Measurements from ENCODE around the gene ASTN2. TPM values are rescaled to one million over a fixed set of nuclear protein-coding genes. Genes with fewer than 3 reads are reported as not detected.

Gene ASTN2
- total RNA-seq, 4 donors from 2014 or later: 3.0 to 7.0 (median 5.2) TPM

- Histone ChIP-seq H3K27ac (no peak overlapping the region), H3K36me3 (no peaks in the 10 kb centered on the region), H3K27me3 (no peaks in the 10 kb centered on the region), H3K4me1 (peaks cover 0 to 15% (median 5%) of the 10 kb centered on the region in 4 donors), H3K9me3 (no peaks in the 10 kb centered on the region), H3K4me3 (no peak overlapping the region)
- TF ChIP-seq POLR2AphosphoS5 (IDR thresholded peaks at IDR 0.05): no peak
- no peak for TF ChIP-seq POLR2A (IDR thresholded peaks at IDR 0.05)
- TF ChIP-seq CTCF (IDR thresholded peaks at IDR 0.05): no peak
- no peak for TF ChIP-seq EP300 (IDR thresholded peaks at IDR 0.05; ENCODE audit: low read depth)
- intact Hi-C loops (cut with DNase I; ENCODE audit: low total_unique reads) (loop anchor here (10.0 kb wide), 1 partner anchor 73 kb away; no protein-coding TSS in a partner anchor), in situ Hi-C loops (cut with MboI; ENCODE audit: low pct_ligation_motif_present in 1 of 4, low pct_unique_long_range_greater_than_20kb in 1 of 4, low sequenced_read_pairs in 3 of 4) (no loop called here)
- no peak for DNase-seq
Measured at GRCh38 chr9:116491659-116492058, 923.2 kb downstream of the ASTN2 start.

GRCh38 chr9:116491219-116491618 is 923.6 kb downstream of the ASTN2 start:
- WGBS, 2 donors (ENCODE audit: low coverage in 1 of 2): 40 to 46% methylated on average over 1 of the region's 1 CpG
- H3K4me3 ChIP-seq: no peak overlapping the region
- H3K4me1 ChIP-seq: peaks cover 0 to 15% (median 5%) of the 10 kb centered on the region in 4 donors
- no peaks in the 10 kb centered on the region for H3K27me3 ChIP-seq
- H3K9me3 ChIP-seq: no peaks in the 10 kb centered on the region
- no peak for TF ChIP-seq EP300 (IDR thresholded peaks at IDR 0.05; ENCODE audit: low read depth)
- no peak for TF ChIP-seq POLR2A (IDR thresholded peaks at IDR 0.05)
- no peak for TF ChIP-seq CTCF (IDR thresholded peaks at IDR 0.05)
- H3K36me3 ChIP-seq: no peaks in the 10 kb centered on the region
- intact Hi-C loops (cut with DNase I; ENCODE audit: low total_unique reads): loop anchor here (10.0 kb wide), 1 partner anchor 74 kb away; no protein-coding TSS in a partner anchor
- in situ Hi-C loops (cut with MboI; ENCODE audit: low pct_ligation_motif_present in 1 of 4, low pct_unique_long_range_greater_than_20kb in 1 of 4, low sequenced_read_pairs in 3 of 4): no loop called here
- no peak overlapping the region for H3K27ac ChIP-seq
- DNase-seq: no peak

DNA sequence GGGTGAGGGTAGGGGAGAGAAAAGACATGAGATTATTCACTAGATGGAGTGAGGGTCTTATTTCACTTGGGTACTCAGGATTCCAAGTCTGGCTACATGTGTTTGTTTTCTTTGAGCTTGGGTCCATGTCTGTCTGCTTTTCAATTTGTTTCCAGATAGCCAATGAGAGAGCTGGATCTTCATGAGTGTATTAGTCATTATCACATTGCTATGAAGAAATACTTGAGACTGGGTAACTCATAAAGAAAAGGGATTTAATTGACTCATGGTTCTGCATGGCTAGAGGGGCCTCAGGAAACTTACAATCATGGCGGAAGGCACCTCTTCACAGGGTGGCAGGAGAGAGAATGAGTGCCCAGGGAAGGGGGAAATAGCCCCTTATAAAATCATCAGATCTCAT is 924.5 kb downstream of the ASTN2 start:
- TF ChIP-seq EP300 (IDR thresholded peaks at IDR 0.05; ENCODE audit: low read depth) (no peak), POLR2AphosphoS5 (IDR thresholded peaks at IDR 0.05) (no peak)
- no peak overlapping the region for H3K27ac ChIP-seq
- no peaks in the 10 kb centered on the region for H3K27me3 ChIP-seq
- no peaks in the 10 kb centered on the region for H3K9me3 ChIP-seq
- DNase-seq: no peak
- WGBS, 2 donors (ENCODE audit: low coverage in 1 of 2): 83 to 100% methylated on average over 1 of the region's 1 CpG
- intact Hi-C loops (cut with DNase I; ENCODE audit: low total_unique reads): loop anchor here (10.0 kb wide), 1 partner anchor 74 kb away; no protein-coding TSS in a partner anchor
- in situ Hi-C loops (cut with MboI; ENCODE audit: low pct_ligation_motif_present in 1 of 4, low pct_unique_long_range_greater_than_20kb in 1 of 4, low sequenced_read_pairs in 3 of 4): no loop called here
- no peak overlapping the region for H3K4me3 ChIP-seq
- H3K4me1 ChIP-seq: peaks cover 0 to 15% (median 5%) of the 10 kb centered on the region in 4 donors
- H3K36me3 ChIP-seq: no peaks in the 10 kb centered on the region

- TF ChIP-seq POLR2A (IDR thresholded peaks at IDR 0.05) (no peak), POLR2AphosphoS5 (IDR thresholded peaks at IDR 0.05) (no peak), EP300 (IDR thresholded peaks at IDR 0.05; ENCODE audit: low read depth) (no peak), CTCF (IDR thresholded peaks at IDR 0.05) (no peak)
- in situ Hi-C loops (cut with MboI; ENCODE audit: low pct_ligation_motif_present in 1 of 4, low pct_unique_long_range_greater_than_20kb in 1 of 4, low sequenced_read_pairs in 3 of 4): no loop called here
- no peak overlapping the region for H3K4me3 ChIP-seq
- intact Hi-C loops (cut with DNase I; ENCODE audit: low total_unique reads): no loop called here
- H3K4me1 ChIP-seq: peaks cover 0 to 15% (median 5%) of the 10 kb centered on the region in 4 donors
- H3K27ac ChIP-seq: no peak overlapping the region
- no peaks in the 10 kb centered on the region for H3K36me3 ChIP-seq
- no peaks in the 10 kb centered on the region for H3K27me3 ChIP-seq
- DNase-seq: no peak
- WGBS, 2 donors (ENCODE audit: low coverage in 1 of 2): 90 to 91% methylated on average over 1 of the region's 1 CpG
- H3K9me3 ChIP-seq: no peaks in the 10 kb centered on the region
Measured at GRCh38 chr9:116488373-116488772, 926.5 kb downstream of the ASTN2 start.

DNA sequence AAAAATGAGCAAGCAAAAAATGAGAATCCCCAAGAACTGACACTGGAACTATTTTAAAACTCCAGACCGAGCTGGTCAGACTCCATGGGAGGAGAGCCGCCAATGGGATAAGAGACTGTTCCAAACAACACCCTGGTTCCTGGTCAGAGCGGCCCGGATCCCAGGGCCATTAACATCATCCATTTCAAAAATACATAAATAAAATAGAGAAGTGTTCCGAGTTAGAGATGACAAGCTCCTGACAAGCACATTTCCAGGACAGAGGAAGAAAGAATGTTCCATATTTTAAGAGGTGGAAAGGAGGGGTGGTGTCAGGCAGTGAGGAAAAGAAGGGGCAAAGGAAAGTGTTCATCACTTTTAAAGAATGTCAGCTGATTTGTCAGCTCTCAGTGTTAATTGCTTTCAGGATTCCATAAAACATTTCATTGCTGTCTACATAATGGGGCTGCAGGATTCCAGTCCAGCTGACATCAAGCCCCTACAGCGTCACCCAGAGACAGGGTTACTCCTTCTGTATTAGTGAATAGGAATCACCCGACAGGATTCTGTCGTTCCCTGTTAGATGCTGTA is 930.3 kb downstream of the ASTN2 start:
- no peak for DNase-seq
- Histone ChIP-seq H3K4me1 (peaks cover 0 to 6% (median 0%) of the 10 kb centered on the region in 4 donors), H3K36me3 (no peaks in the 10 kb centered on the region), H3K27ac (no peak overlapping the region), H3K9me3 (no peaks in the 10 kb centered on the region), H3K4me3 (no peak overlapping the region), H3K27me3 (no peaks in the 10 kb centered on the region)
- in situ Hi-C loops (cut with MboI; ENCODE audit: low pct_ligation_motif_present in 1 of 4, low pct_unique_long_range_greater_than_20kb in 1 of 4, low sequenced_read_pairs in 3 of 4): no loop called here
- intact Hi-C loops (cut with DNase I; ENCODE audit: low total_unique reads): no loop called here
- WGBS, 2 donors (ENCODE audit: low coverage in 1 of 2): 83 to 89% methylated on average over 5 to 8 of the region's 8 CpGs
- no peak for TF ChIP-seq POLR2A (IDR thresholded peaks at IDR 0.05)
- TF ChIP-seq POLR2AphosphoS5 (IDR thresholded peaks at IDR 0.05): no peak
- no peak for TF ChIP-seq CTCF (IDR thresholded peaks at IDR 0.05)
- no peak for TF ChIP-seq EP300 (IDR thresholded peaks at IDR 0.05; ENCODE audit: low read depth)

Measured in transverse colon (tissue), 4 donors.